Measurements from ENCODE around the gene MTARC2.

DNA sequence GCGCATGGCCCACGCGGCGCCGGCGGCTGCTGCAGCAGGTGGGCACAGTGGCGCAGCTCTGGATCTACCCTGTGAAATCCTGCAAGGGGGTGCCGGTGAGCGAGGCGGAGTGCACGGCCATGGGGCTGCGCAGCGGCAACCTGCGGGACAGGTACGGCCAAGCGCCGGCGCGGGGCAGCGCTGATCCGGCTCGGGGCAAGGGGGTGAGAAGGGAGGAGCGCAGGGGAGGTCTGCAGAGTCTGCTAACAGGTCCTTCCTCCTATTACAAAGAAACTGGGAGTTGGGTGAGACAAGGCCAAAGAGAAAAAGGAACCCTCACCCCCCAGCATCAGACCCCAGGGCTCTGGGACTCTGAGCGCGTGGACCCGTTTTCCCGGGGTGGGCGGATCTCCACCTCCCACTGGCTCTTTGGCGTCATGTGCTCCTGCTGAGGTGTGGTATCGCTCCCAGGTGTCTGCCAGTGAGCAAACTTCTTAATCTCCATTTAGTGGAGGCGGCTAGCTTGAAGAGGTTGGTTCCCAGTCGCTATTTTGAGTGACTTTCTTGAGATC is 39.0 kb downstream of the MTARC2 start:
- no peak for TF ChIP-seq E2F1 (CRISPR knock-in tag; IDR thresholded peaks at IDR 0.05)
- TF ChIP-seq, protein P1, sequence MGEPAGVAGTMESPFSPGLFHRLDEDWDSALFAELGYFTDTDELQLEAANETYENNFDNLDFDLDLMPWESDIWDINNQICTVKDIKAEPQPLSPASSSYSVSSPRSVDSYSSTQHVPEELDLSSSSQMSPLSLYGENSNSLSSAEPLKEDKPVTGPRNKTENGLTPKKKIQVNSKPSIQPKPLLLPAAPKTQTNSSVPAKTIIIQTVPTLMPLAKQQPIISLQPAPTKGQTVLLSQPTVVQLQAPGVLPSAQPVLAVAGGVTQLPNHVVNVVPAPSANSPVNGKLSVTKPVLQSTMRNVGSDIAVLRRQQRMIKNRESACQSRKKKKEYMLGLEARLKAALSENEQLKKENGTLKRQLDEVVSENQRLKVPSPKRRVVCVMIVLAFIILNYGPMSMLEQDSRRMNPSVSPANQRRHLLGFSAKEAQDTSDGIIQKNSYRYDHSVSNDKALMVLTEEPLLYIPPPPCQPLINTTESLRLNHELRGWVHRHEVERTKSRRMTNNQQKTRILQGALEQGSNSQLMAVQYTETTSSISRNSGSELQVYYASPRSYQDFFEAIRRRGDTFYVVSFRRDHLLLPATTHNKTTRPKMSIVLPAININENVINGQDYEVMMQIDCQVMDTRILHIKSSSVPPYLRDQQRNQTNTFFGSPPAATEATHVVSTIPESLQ (CRISPR knock-in tag; IDR thresholded peaks at IDR 0.05): no peak
- TF ChIP-seq, protein P2, sequence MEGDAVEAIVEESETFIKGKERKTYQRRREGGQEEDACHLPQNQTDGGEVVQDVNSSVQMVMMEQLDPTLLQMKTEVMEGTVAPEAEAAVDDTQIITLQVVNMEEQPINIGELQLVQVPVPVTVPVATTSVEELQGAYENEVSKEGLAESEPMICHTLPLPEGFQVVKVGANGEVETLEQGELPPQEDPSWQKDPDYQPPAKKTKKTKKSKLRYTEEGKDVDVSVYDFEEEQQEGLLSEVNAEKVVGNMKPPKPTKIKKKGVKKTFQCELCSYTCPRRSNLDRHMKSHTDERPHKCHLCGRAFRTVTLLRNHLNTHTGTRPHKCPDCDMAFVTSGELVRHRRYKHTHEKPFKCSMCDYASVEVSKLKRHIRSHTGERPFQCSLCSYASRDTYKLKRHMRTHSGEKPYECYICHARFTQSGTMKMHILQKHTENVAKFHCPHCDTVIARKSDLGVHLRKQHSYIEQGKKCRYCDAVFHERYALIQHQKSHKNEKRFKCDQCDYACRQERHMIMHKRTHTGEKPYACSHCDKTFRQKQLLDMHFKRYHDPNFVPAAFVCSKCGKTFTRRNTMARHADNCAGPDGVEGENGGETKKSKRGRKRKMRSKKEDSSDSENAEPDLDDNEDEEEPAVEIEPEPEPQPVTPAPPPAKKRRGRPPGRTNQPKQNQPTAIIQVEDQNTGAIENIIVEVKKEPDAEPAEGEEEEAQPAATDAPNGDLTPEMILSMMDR (IDR thresholded peaks at IDR 0.05): no peak
- no peak for TF ChIP-seq CREB1 (CRISPR knock-in tag; IDR thresholded peaks at IDR 0.05)
- TF ChIP-seq ZNF423 (CRISPR knock-in tag; IDR thresholded peaks at IDR 0.05): no peak
- TF ChIP-seq ZNF317 (CRISPR knock-in tag; IDR thresholded peaks at IDR 0.05; ENCODE audit: borderline replicate concordance, low read depth): no peak
- TF ChIP-seq, protein P3, sequence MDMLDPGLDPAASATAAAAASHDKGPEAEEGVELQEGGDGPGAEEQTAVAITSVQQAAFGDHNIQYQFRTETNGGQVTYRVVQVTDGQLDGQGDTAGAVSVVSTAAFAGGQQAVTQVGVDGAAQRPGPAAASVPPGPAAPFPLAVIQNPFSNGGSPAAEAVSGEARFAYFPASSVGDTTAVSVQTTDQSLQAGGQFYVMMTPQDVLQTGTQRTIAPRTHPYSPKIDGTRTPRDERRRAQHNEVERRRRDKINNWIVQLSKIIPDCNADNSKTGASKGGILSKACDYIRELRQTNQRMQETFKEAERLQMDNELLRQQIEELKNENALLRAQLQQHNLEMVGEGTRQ (CRISPR knock-in tag; IDR thresholded peaks at IDR 0.05): peak; percentile 79
- peak; percentile 17; the same call in 1 of the 2 replicates for TF ChIP-seq ESRRA (CRISPR knock-in tag; IDR thresholded peaks at IDR 0.05; ENCODE audit: borderline replicate concordance)
- TF ChIP-seq ZNF121 (CRISPR knock-in tag; IDR thresholded peaks at IDR 0.05): no peak
